BE2C (cell line): Measurements from ENCODE around the gene RNF215.
"Not testable (repeated sequence)": the region's sequence is repeated elsewhere in the genome, so short reads cannot be mapped to it uniquely, and the experiment has no call there.

ENCODE experiments used
- DNase-seq: peaks from one replicate; pipeline ENCODE4 v3.0.0-alpha.2; 2020
- H3K27me3 ChIP-seq: fragments of 250-450 bp; sonication (Bioruptor Pico); 2 replicates; pipeline ENCODE4 v1.5.1; 2020; ENCODE audit warnings: mild to moderate bottlenecking
- H3K36me3 ChIP-seq: fragments of 250-450 bp; sonication (Bioruptor Pico); 2 replicates; pipeline ENCODE4 v1.5.1; 2020; ENCODE audit warnings: mild to moderate bottlenecking
- H3K4me1 ChIP-seq: fragments of 250-450 bp; sonication (Bioruptor Pico); 2 replicates; pipeline ENCODE4 v1.5.1; 2020
- H3K4me3 ChIP-seq: 2 replicates; pipeline ENCODE4 v1.5.1; 2011; ENCODE audit warnings: low read depth, low read length
- H3K9me3 ChIP-seq: fragments of 250-450 bp; sonication (Bioruptor Pico); 2 replicates; pipeline ENCODE4 v1.5.1; 2020
- CTCF ChIP-seq: IDR thresholded peaks from 2 replicates; pipeline ENCODE4 v1.5.1; 2012; ENCODE audit warnings: mild to moderate bottlenecking, low read depth, low read length

RNF215 gene

GRCh38 chr22:30340911-30341685, 46.1 kb downstream of the RNF215 start:
- H3K4me3 ChIP-seq, result no peak overlapping the region
- no peak for TF ChIP-seq CTCF
- H3K36me3 ChIP-seq, result peaks cover 97% of the 10 kb centered on the region
- H3K27me3 ChIP-seq, result no peaks in the 10 kb centered on the region
- no peak for DNase-seq
- no peaks in the 10 kb centered on the region for H3K4me1 ChIP-seq
- H3K9me3 ChIP-seq, result no peaks in the 10 kb centered on the region

- TF ChIP-seq CTCF, result no peak
- no peak for DNase-seq
- Histone ChIP-seq H3K27me3 (no peaks in the 10 kb centered on the region), H3K4me1 (no peaks in the 10 kb centered on the region), H3K4me3 (no peak overlapping the region), H3K9me3 (no peaks in the 10 kb centered on the region), H3K36me3 (peaks cover 97% of the 10 kb centered on the region)
Measured at GRCh38 chr22:30338802-30339201, 48.4 kb downstream of the RNF215 start.

- H3K4me3 ChIP-seq, H3K4me1 ChIP-seq: not testable (repeated sequence)
- H3K36me3 ChIP-seq, result peaks cover 97% of the 10 kb centered on the region
Measured at GRCh38 chr22:30338341-30338740, 48.9 kb downstream of the RNF215 start.

GRCh38 chr22:30337461-30337778, 49.8 kb downstream of the RNF215 start:
- TF ChIP-seq CTCF, result no peak
- no peak for DNase-seq
- H3K4me3 ChIP-seq, result no peak overlapping the region
- H3K9me3 ChIP-seq, result no peaks in the 10 kb centered on the region
- H3K36me3 ChIP-seq, result peaks cover 97% of the 10 kb centered on the region
- no peaks in the 10 kb centered on the region for H3K27me3 ChIP-seq
- H3K4me1 ChIP-seq, result no peaks in the 10 kb centered on the region

More at GRCh38 chr22:30338341-30338740, 48.9 kb downstream of the RNF215 start:
- H3K27me3 ChIP-seq, DNase-seq, H3K9me3 ChIP-seq: not testable (repeated sequence)

- H3K36me3 ChIP-seq, result peaks cover 95% of the 10 kb centered on the region
- TF ChIP-seq CTCF, result no peak
- no peak for DNase-seq
Measured at GRCh38 chr22:30336752-30337460, 50.3 kb downstream of the RNF215 start.

GRCh38 chr22:30335236-30335635, 52.0 kb downstream of the RNF215 start:
- H3K9me3 ChIP-seq, result no peaks in the 10 kb centered on the region
- no peak overlapping the region for H3K4me3 ChIP-seq
- TF ChIP-seq CTCF, result no peak
- peaks cover 87% of the 10 kb centered on the region for H3K36me3 ChIP-seq
- H3K4me1 ChIP-seq, result no peaks in the 10 kb centered on the region
- DNase-seq, result no peak
- H3K27me3 ChIP-seq, result no peaks in the 10 kb centered on the region

More at GRCh38 chr22:30336752-30337460, 50.3 kb downstream of the RNF215 start:
- no peaks in the 10 kb centered on the region for H3K27me3 ChIP-seq
- no peak overlapping the region for H3K4me3 ChIP-seq
- no peaks in the 10 kb centered on the region for H3K9me3 ChIP-seq
- no peaks in the 10 kb centered on the region for H3K4me1 ChIP-seq
